Measurements from ENCODE around the gene IL20RB. TPM values are rescaled to one million over a fixed set of nuclear protein-coding genes. Genes with fewer than 3 reads are reported as not detected.

Gene IL20RB
- total RNA-seq, 1 donor from 2014 or later, result 0.98 TPM

DNA sequence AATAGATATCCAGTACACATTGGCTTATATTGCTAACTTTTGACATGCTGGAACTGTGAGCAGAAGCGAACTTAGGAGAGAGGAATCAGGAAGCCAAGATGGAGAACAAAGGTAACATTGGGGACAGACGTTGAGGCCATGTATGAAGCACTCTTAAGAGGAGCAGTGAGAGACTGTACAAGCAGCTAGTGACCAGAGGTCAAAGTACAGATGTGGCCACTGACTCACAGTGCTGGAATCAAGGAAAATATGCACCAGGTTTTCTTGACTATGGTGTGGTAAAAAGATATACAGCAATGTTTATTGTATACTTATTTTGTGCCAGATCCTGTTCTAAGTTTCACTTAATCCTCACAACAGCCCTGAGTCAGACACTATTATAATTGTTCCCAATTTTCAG is 2.0 kb upstream of the IL20RB start:
- H3K27me3 Mint-ChIP-seq, result no peaks in the 10 kb centered on the region
- intact Hi-C loops (cut with micrococcal nuclease), result no loop called here
- POLR2A ChIA-PET, result no interaction called here
- CTCF ChIA-PET, result interaction anchor here (1.2 kb wide), 1 partner anchor 58 kb away, joined by 3 read pairs; no protein-coding TSS in a partner anchor
- no peaks in the 10 kb centered on the region for H3K36me3 Mint-ChIP-seq (ENCODE audit: low read depth)
- no peak overlapping the region for H3K27ac Mint-ChIP-seq
- no peak for ATAC-seq (ENCODE audit: low read depth)
- H3K4me1 Mint-ChIP-seq, result peaks cover 20% of the 10 kb centered on the region
- no peak for TF ChIP-seq CTCF (IDR thresholded peaks at IDR 0.05)
- H3K9me3 Mint-ChIP-seq, result no peaks in the 10 kb centered on the region
- no peak overlapping the region for H3K4me3 Mint-ChIP-seq
- DNase-seq, result no peak

DNA sequence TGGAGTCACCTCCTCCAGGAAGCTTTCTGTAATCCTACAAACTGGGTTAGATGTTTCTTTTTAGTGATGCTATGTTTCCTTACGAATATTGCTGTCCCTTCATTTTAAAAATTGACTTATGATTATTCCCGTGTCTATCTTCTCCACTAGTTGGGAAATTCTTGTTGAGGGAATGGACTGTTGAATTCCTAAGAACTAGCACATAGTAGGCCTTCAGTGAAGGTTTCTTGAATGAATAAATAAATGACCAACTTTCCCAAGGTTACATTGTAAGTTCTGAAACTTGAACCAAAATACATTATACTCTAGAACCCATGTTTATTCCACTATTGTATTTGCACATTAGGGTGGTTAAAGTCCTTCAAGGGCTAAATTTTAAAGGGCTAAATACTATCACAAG is 812 bp upstream of the IL20RB start:
- peaks cover 10% of the 10 kb centered on the region for H3K4me1 Mint-ChIP-seq
- no peak overlapping the region for H3K27ac Mint-ChIP-seq
- ChIA-PET CTCF (interaction anchor here (1.2 kb wide), 1 partner anchor 57 kb away, joined by 3 read pairs; no protein-coding TSS in a partner anchor), POLR2A (interaction anchor here (0.7 kb wide), 1 partner anchor 204 kb away, joined by 3 read pairs; no protein-coding TSS in a partner anchor)
- no peaks in the 10 kb centered on the region for H3K9me3 Mint-ChIP-seq
- ATAC-seq (ENCODE audit: low read depth) (no peak), DNase-seq (no peak)
- H3K36me3 Mint-ChIP-seq (ENCODE audit: low read depth), result no peaks in the 10 kb centered on the region
- TF ChIP-seq CTCF (IDR thresholded peaks at IDR 0.05), result no peak
- H3K4me3 Mint-ChIP-seq, result no peak overlapping the region
- intact Hi-C loops (cut with micrococcal nuclease), result no loop called here
- no peaks in the 10 kb centered on the region for H3K27me3 Mint-ChIP-seq

- no peak for TF ChIP-seq CTCF (IDR thresholded peaks at IDR 0.05)
- Mint-ChIP-seq H3K36me3 (ENCODE audit: low read depth) (peaks cover 1% of the 10 kb centered on the region), H3K4me1 (peaks cover 5% of the 10 kb centered on the region), H3K27ac (no peak overlapping the region), H3K27me3 (no peaks in the 10 kb centered on the region), H3K9me3 (peaks cover 2% of the 10 kb centered on the region), H3K4me3 (no peak overlapping the region)
- ATAC-seq (ENCODE audit: low read depth) (no peak), DNase-seq (no peak)
- intact Hi-C loops (cut with micrococcal nuclease), result no loop called here
- ChIA-PET CTCF (no interaction called here), POLR2A (no interaction called here)
Measured at GRCh38 chr3:136958939-136959338, 1.2 kb downstream of the IL20RB start.

DNA sequence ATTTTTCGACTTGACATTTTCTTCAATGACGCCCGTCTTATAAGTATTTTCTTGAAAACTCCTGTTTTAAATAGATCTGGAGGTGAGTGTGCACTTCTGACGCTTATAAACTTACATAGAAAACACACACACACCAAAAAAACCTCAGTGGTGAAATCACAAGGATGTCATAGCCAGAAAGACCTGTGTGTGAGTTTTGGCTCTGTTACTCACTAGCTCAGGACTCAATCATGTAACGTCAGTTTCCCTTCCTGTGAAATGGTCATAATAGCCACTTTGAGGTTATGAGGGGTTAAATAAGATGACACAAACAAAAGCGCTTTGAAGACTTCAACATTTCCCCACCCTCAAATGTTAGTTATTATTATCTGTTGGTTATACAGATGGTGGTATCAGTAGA is 1.8 kb downstream of the IL20RB start:
- ChIA-PET POLR2A (no interaction called here), CTCF (no interaction called here)
- peaks cover 1% of the 10 kb centered on the region for H3K36me3 Mint-ChIP-seq (ENCODE audit: low read depth)
- intact Hi-C loops (cut with micrococcal nuclease), result no loop called here
- no peak for ATAC-seq (ENCODE audit: low read depth)
- no peak for DNase-seq
- no peak overlapping the region for H3K4me3 Mint-ChIP-seq
- no peak for TF ChIP-seq CTCF (IDR thresholded peaks at IDR 0.05)
- peaks cover 5% of the 10 kb centered on the region for H3K4me1 Mint-ChIP-seq
- H3K27me3 Mint-ChIP-seq, result no peaks in the 10 kb centered on the region
- no peak overlapping the region for H3K27ac Mint-ChIP-seq
- peaks cover 2% of the 10 kb centered on the region for H3K9me3 Mint-ChIP-seq

DNA sequence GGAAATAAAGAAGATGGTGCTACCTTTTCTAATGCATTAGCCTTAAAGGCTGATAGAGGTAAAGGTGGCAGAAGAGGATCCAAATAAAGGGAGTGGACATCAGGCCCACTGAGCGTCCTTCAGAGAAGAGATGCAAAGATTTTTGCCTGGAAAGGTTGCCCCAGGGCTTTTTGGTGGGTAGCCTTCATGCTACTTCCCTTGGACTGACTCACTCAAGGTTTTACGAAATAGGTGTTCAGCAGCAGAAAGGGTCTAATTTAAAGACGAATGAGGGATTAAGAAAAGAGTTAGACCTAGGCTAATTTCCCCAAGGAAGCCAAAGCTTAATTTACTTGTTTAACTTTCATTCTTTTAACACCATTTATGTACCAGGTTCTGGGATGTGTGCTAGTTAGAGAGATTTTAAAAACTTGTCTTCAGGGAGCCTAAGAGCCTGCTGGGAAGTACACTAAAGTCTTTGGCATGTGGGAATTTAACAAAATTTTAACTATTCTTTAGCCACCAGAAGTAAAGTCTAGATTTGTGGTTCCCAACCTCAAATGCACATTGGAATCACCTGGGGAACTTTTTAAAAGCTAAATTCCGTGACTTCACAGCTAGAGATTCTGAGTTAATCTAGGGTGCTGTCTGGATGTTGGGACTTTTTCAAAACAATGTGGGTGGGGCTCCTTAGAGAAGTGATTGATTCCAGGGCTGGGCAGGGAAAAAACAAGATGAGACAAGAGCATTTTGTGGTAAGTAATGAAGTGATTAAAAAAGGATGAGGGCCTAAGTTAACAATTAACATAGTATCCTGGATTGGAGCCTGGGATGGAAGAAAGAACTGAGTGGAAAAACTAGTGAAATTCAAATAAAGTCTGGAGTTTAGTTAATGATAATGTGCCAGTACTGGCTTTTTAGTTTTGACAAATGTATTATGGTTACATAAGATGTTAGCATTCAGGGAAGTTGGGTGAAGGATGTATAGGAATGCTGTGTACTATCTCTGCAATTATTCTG is 3.4 kb downstream of the IL20RB start:
- Mint-ChIP-seq H3K4me1 (no peaks in the 10 kb centered on the region), H3K36me3 (ENCODE audit: low read depth) (peaks cover 1% of the 10 kb centered on the region), H3K4me3 (no peak overlapping the region), H3K27ac (no peak overlapping the region), H3K9me3 (peaks cover 2% of the 10 kb centered on the region), H3K27me3 (no peaks in the 10 kb centered on the region)
- ChIA-PET POLR2A (no interaction called here), CTCF (no interaction called here)
- intact Hi-C loops (cut with micrococcal nuclease), result no loop called here
- TF ChIP-seq CTCF (IDR thresholded peaks at IDR 0.05), result no peak
- DNase-seq, result no peak
- no peak for ATAC-seq (ENCODE audit: low read depth)
